Measurements from ENCODE around the gene SETD3. TPM values are rescaled to one million over a fixed set of nuclear protein-coding genes. Genes with fewer than 3 reads are reported as not detected.

SETD3 gene
- total RNA-seq, 1 experiment from 2014 or later, result 46.8 TPM

GRCh38 chr14:99523704-99524055 lies 43.0 kb upstream of the SETD3 start:
- H3K27ac ChIP-seq (ENCODE audit: low read length), result peak overlapping the region; percentile 54; the same call in 1 of the 2 replicates
- no peak overlapping the region for H3K9ac ChIP-seq (ENCODE audit: low read length)
- no peaks in the 10 kb centered on the region for H3K9me2 ChIP-seq (replicated peaks; ENCODE audit: low read length)
- no peaks in the 10 kb centered on the region for H3K27me3 ChIP-seq (ENCODE audit: low read length)
- no peaks in the 10 kb centered on the region for H3F3A ChIP-seq (ENCODE audit: low read length, unreplicated experiment)
- intact Hi-C loops (cut with micrococcal nuclease), result loop anchor here (2.0 to 5.0 kb wide), 2 partner anchors 39 to 81 kb away; partner anchors contain the start of gene CCDC85C
- no peak overlapping the region for H2AFZ ChIP-seq (ENCODE audit: low read length)
- no peak overlapping the region for H3K4me3 ChIP-seq (ENCODE audit: low read length)
- peaks cover 25% of the 10 kb centered on the region for H3K79me2 ChIP-seq (ENCODE audit: low read length)
- peak overlapping the region; percentile 50; the same call in 1 of the 2 replicates for H3K4me2 ChIP-seq (ENCODE audit: low read length)
- BruUV-seq (replicated peaks), result no TSS peak
- no peak for TF ChIP-seq EZH2 (IDR thresholded peaks at IDR 0.05; ENCODE audit: low read length, unreplicated experiment)
- TF ChIP-seq, protein P1, sequence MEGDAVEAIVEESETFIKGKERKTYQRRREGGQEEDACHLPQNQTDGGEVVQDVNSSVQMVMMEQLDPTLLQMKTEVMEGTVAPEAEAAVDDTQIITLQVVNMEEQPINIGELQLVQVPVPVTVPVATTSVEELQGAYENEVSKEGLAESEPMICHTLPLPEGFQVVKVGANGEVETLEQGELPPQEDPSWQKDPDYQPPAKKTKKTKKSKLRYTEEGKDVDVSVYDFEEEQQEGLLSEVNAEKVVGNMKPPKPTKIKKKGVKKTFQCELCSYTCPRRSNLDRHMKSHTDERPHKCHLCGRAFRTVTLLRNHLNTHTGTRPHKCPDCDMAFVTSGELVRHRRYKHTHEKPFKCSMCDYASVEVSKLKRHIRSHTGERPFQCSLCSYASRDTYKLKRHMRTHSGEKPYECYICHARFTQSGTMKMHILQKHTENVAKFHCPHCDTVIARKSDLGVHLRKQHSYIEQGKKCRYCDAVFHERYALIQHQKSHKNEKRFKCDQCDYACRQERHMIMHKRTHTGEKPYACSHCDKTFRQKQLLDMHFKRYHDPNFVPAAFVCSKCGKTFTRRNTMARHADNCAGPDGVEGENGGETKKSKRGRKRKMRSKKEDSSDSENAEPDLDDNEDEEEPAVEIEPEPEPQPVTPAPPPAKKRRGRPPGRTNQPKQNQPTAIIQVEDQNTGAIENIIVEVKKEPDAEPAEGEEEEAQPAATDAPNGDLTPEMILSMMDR (conservative IDR thresholded peaks at IDR 0.05; ENCODE audit: low read depth, low read length), result no peak
- no peak for TF ChIP-seq EZH2phosphoT487 (IDR thresholded peaks at IDR 0.05; ENCODE audit: borderline replicate concordance, low read length)
- DNase-seq (no peak), ATAC-seq (no peak)
- H3K36me3 ChIP-seq (ENCODE audit: low read depth, low read length), result no peaks in the 10 kb centered on the region
- CTCF ChIA-PET, result interaction anchor here (1.4 kb wide), 1 partner anchor 80 kb away, joined by 3 read pairs; no protein-coding TSS in a partner anchor
- H3K9me3 ChIP-seq (ENCODE audit: low read length), result no peaks in the 10 kb centered on the region
- H4K20me1 ChIP-seq (ENCODE audit: low read length), result peaks cover 5% of the 10 kb centered on the region
- peaks cover 41% of the 10 kb centered on the region for H3K4me1 ChIP-seq (ENCODE audit: insufficient read depth, low read length)
- POLR2A ChIA-PET (ENCODE audit: unreplicated experiment), result no interaction called here

GRCh38 chr14:99522934-99523703 lies 42.5 kb upstream of the SETD3 start:
- BruUV-seq (replicated peaks), result no TSS peak
- Histone ChIP-seq H2AFZ (ENCODE audit: low read length) (no peak overlapping the region), H3K27ac (ENCODE audit: low read length) (peak overlapping the region; percentile 5; the same call in 1 of the 2 replicates), H3K4me1 (ENCODE audit: insufficient read depth, low read length) (peaks cover 41% of the 10 kb centered on the region), H3K27me3 (ENCODE audit: low read length) (no peaks in the 10 kb centered on the region), H3K4me2 (ENCODE audit: low read length) (peak overlapping the region; percentile 50), H3K36me3 (ENCODE audit: low read depth, low read length) (no peaks in the 10 kb centered on the region), H3K9me2 (replicated peaks; ENCODE audit: low read length) (no peaks in the 10 kb centered on the region), H3F3A (ENCODE audit: low read length, unreplicated experiment) (no peaks in the 10 kb centered on the region), H3K79me2 (ENCODE audit: low read length) (peaks cover 27% of the 10 kb centered on the region), H3K4me3 (ENCODE audit: low read length) (no peak overlapping the region), H3K9ac (ENCODE audit: low read length) (0 out of 2 replicates have a peak overlapping the region, but pooled peaks have one; percentile 23), H3K9me3 (ENCODE audit: low read length) (no peaks in the 10 kb centered on the region), H4K20me1 (ENCODE audit: low read length) (peaks cover 6% of the 10 kb centered on the region)
- intact Hi-C loops (cut with micrococcal nuclease), result loop anchor here (5.0 kb wide), 1 partner anchor 39 kb away; no protein-coding TSS in a partner anchor
- DNase-seq, result no peak
- TF ChIP-seq, protein P1 (conservative IDR thresholded peaks at IDR 0.05; ENCODE audit: low read depth, low read length), result no peak
- TF ChIP-seq EZH2phosphoT487 (IDR thresholded peaks at IDR 0.05; ENCODE audit: borderline replicate concordance, low read length) (no peak), EZH2 (IDR thresholded peaks at IDR 0.05; ENCODE audit: low read length, unreplicated experiment) (no peak)
- CTCF ChIA-PET, result no interaction called here
- POLR2A ChIA-PET (ENCODE audit: unreplicated experiment), result no interaction called here
- ATAC-seq, result no peak; the same call in 1 of the 2 replicates

GRCh38 chr14:99522457-99522891 lies 41.8 kb upstream of the SETD3 start:
- peaks cover 31% of the 10 kb centered on the region for H3K79me2 ChIP-seq (ENCODE audit: low read length)
- H3K9me2 ChIP-seq (replicated peaks; ENCODE audit: low read length), result no peaks in the 10 kb centered on the region
- peaks cover 6% of the 10 kb centered on the region for H4K20me1 ChIP-seq (ENCODE audit: low read length)
- H2AFZ ChIP-seq (ENCODE audit: low read length), result no peak overlapping the region
- peak overlapping the region; percentile 5; the same call in 1 of the 2 replicates for H3K27ac ChIP-seq (ENCODE audit: low read length)
- TF ChIP-seq EZH2phosphoT487 (IDR thresholded peaks at IDR 0.05; ENCODE audit: borderline replicate concordance, low read length) (no peak), EZH2 (IDR thresholded peaks at IDR 0.05; ENCODE audit: low read length, unreplicated experiment) (no peak)
- TF ChIP-seq, protein P1 (conservative IDR thresholded peaks at IDR 0.05; ENCODE audit: low read depth, low read length), result no peak
- ATAC-seq (peak; percentile 65), DNase-seq (peak; percentile 60)
- H3K9ac ChIP-seq (ENCODE audit: low read length), result 0 out of 2 replicates have a peak overlapping the region, but pooled peaks have one; percentile 23
- intact Hi-C loops (cut with micrococcal nuclease), result loop anchor here (5.0 kb wide), 1 partner anchor 40 kb away; no protein-coding TSS in a partner anchor
- ChIA-PET CTCF (no interaction called here), POLR2A (ENCODE audit: unreplicated experiment) (no interaction called here)
- H3K9me3 ChIP-seq (ENCODE audit: low read length), result no peaks in the 10 kb centered on the region
- no peaks in the 10 kb centered on the region for H3K27me3 ChIP-seq (ENCODE audit: low read length)
- H3K4me1 ChIP-seq (ENCODE audit: insufficient read depth, low read length), result peaks cover 41% of the 10 kb centered on the region
- BruUV-seq (replicated peaks), result no TSS peak
- H3K4me3 ChIP-seq (ENCODE audit: low read length), result no peak overlapping the region
- no peaks in the 10 kb centered on the region for H3F3A ChIP-seq (ENCODE audit: low read length, unreplicated experiment)
- H3K4me2 ChIP-seq (ENCODE audit: low read length), result peak overlapping the region; percentile 50
- no peaks in the 10 kb centered on the region for H3K36me3 ChIP-seq (ENCODE audit: low read depth, low read length)
